ENCODE data around the gene ACSL1.

Gene ACSL1
- 34.3 to 60.1 reads per million in 2 experiments for total RNA-seq

DNA sequence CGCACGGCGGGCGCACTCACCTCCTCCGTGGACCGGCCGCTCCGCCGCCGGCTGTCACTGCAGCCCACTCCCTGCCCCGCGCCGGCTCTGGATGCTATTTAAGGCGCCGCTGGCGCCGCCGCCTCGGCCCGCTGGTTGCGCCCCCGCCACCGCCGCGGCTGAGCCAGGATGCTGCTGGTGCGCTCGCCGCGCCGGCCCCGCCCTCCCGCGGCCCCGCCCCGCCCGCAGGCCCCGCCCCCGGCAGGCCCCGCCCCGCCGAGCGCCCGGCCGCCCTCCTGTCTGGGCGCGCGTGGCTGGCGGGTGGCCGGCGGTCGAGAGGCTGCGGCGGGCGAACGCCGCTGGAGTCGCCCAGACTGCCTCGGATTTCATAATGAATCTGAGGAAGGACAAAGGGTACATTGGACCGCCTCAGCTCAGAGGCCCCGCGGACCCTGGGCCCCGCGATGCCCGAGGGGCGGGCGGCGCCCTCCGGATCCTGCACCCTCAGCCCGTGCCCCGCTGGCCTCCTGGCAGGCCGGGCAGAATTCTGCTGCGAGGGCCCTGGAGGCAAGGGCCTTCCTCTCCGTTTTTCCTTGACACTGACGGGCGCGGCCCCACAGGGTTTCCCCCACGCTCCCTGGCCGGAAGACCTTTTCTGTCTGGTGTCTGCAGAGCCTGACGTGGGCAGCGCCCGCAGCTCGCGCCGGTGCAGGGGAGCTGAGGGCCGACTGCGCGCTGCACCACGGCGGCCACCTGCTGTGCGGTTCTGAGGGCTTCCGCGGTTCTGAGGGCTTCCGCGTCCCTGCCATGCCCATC lies at the start of gene ACSL1:
TSS of gene ACSL1 (minus strand) at position 73 of the 795 bp plus-strand sequence. CDS start 22,454 bp downstream, outside the sequence.
- peak; percentile 64 for DNase-seq (ENCODE audit: low read depth)

- DNase-seq (ENCODE audit: low read depth) = no peak
Observed at GRCh38 chr4:184873054-184873453, 47.3 kb upstream of the ACSL1 start.

DNA sequence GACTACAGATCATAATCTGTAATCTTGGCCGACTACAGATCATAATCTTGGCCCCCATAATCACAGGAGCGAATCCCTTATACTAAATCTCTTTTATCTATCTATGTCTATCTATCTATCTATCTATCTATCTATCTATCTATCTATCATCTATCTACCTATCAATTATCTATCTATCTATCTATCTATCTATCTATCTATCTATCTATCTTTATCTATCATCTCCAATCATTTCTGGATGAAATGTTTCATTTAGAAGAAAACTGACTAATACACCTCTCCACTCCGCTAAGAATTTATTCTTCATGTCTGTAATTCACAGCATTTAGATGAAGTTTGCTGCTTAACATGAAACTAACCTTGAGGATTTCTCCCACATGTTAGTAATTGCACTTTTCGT lies 45.0 kb upstream of the ACSL1 start:
- DNase-seq (ENCODE audit: low read depth) = no peak

DNA sequence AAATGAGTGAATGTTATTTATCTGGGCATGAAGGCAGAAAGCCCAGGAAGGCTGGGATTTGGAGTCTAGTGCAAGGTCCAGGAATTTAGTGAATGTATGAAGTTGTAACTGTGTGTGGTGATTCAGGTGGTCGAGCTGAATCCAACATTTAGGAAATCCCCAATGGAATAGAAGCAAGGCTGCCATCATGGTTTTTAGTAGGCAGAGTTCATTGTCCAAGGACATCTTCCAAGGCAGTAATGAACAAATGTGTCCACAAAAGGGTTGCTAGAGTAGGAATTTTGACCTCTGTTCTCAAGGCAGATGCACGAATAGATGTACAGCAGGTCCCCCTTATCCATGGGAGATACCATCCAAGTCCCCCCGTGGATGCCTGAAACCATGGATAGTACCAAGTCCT lies 42.9 kb upstream of the ACSL1 start:
- no peak for DNase-seq (ENCODE audit: low read depth)

DNA sequence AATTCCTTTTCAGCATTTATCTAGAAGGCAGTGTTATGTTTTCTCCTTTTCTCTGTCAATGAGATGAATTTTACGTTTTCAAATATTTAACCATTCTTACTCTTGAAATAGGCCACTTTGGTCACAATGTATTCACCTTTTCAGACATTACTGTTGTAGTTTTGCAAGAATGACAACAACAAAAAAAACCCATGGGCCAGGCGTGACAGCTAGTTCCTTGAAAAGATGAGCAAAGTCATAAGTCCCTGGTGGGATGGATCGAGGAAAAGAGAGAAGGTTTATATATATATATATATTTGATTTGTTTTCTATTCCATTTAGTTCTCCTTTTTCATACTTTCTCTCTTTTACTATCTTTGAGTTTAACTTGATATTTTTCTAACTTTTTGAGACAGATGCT lies 38.1 kb upstream of the ACSL1 start:
- no peak for DNase-seq (ENCODE audit: low read depth)

DNA sequence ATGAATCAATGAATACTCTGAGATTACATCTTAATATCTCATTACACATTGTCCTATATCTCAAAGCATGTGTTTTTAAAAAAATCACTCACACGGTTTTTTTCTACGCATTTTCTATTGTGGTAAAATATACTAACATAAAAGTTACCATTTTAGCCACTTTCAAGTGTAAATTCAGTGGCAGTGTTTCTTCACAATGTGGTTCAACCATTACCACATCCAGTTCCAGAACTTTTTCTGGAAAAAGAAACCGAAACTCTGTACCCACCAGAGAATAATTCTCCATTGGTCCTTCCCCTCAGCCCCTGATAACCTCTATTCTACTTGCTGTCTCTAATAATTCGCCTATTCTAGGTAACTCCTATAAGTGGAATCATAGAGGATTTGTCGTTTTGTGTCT lies 35.3 kb upstream of the ACSL1 start:
- no peak for DNase-seq (ENCODE audit: low read depth)

DNA sequence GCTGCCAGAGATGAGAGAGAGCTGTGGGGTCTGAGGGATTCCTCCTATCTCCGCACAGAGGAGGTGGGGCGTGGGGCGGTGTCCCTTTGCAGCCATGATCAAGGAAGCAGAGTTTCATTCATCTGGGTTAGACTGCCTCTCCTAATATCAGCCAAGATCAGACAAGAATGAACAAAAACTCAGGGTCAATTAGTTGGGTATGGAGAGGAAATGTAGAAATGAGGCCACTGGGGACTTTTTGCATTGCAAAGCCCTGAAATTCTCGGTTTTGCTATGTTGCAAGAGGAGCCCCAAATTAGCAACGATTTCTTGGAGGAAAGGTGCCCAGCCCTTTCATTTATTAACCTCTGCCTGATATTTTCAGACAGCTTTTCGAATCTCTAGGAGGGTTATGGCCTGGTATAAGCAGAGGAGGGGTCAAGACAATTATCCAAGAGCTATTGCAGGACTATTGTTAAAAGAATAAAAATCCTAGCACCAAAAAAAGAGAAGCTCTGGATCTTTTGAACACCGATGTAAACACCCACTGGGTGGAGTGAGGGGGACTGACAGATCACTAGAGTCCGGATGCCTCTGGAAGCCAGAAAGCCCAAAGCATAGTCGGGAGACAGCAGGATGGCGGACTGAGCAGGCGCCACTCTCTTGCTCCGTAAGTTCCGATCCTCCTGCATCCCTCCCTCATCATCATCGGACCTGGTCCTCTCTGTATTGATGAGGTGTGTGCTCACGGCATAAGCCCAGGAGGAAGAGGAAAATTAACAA lies 34.4 kb upstream of the ACSL1 start:
- no peak for DNase-seq (ENCODE audit: low read depth)

- no peak for DNase-seq (ENCODE audit: low read depth)
Observed at GRCh38 chr4:184857441-184858121, 31.8 kb upstream of the ACSL1 start.

GRCh38 chr4:184856277-184856609 lies 30.5 kb upstream of the ACSL1 start:
- DNase-seq (ENCODE audit: low read depth) = no peak

DNA sequence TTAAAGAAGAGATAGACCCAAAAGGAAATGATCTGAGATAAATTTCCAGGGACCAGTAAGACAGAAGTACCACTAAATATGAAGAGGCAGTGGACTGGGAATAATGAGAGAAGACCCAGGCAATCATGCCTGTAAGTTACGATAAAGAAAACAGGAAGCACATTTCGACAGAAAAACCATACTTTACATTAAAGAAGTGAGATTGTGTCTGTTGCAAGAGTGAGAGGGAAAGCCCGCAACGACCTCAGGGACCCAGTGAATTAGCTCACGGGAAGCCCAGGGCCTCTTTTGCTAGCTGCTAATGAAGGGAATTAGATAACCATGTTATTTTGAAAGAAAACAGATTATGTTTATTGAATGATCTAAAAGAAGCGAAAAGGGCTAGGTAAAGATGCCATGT lies 28.9 kb upstream of the ACSL1 start:
- DNase-seq (ENCODE audit: low read depth) = no peak

- no peak for DNase-seq (ENCODE audit: low read depth)
Observed at GRCh38 chr4:184853436-184853835, 27.7 kb upstream of the ACSL1 start.

GRCh38 chr4:184851886-184852285 lies 26.1 kb upstream of the ACSL1 start:
- DNase-seq (ENCODE audit: low read depth) = no peak

- DNase-seq (ENCODE audit: low read depth) = no peak
Observed at GRCh38 chr4:184851200-184851541, 25.4 kb upstream of the ACSL1 start.

GRCh38 chr4:184850431-184851199 lies 24.8 kb upstream of the ACSL1 start:
- no peak for DNase-seq (ENCODE audit: low read depth)

- DNase-seq (ENCODE audit: low read depth) = no peak
Observed at GRCh38 chr4:184850018-184850417, 24.2 kb upstream of the ACSL1 start.

GRCh38 chr4:184849185-184849584 lies 23.4 kb upstream of the ACSL1 start:
- no peak for DNase-seq (ENCODE audit: low read depth)

DNA sequence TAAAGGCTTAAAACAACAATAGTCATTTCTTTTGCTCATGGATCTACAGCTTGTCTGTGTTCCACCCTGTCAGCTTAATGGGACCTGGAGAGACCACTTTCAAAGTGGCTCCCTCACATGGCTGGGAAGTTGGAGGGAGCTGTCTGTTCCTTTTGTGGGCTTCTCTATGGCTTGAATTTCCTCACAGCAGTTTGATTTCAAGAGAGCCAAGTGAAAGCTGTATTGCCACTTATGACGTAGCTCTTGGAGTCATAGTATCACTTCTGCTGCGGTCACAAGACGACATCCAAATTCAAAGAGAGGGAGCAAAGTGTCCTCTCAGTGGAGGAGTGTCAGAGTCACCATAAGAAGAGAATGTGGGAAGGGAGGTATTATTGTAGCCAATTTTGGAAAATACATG lies 22.7 kb upstream of the ACSL1 start:
- DNase-seq (ENCODE audit: low read depth) = no peak

DNA sequence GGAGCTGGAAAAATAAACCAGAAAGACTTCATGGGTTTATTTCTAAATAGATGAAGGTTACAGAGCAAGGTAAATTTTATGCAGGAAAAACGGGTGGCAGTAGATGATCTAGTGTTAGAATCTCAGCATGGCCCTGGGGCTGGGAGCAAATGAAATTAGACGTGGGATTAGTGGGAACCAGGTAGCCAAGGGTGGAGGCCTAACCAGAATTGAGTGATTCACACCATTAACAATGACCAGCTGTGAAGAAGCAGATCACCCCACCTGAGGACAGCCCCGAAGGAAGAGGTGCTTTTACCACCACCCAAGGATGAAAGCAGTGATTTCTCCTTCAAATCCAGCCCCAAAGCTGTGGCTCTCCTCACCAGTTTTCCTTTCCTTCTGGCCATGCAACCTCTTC lies 20.8 kb upstream of the ACSL1 start:
- no peak for DNase-seq (ENCODE audit: low read depth)

- no peak for DNase-seq (ENCODE audit: low read depth)
Observed at GRCh38 chr4:184845367-184846021, 19.7 kb upstream of the ACSL1 start.

- no peak for DNase-seq (ENCODE audit: low read depth)
Observed at GRCh38 chr4:184844742-184845141, 19.0 kb upstream of the ACSL1 start.

- no peak for DNase-seq (ENCODE audit: low read depth)
Observed at GRCh38 chr4:184843984-184844554, 18.3 kb upstream of the ACSL1 start.

All from T follicular helper cell (primary cell).